AG09309 (cell line): ENCODE results near the gene TEDC1.

Experiments used
- DNase-seq: peaks from one replicate; pipeline ENCODE4 v3.0.0-alpha.2; 2010; ENCODE audit warnings: low read depth
- H3K4me3 ChIP-seq: 2 replicates; pipeline ENCODE4 v1.5.1; 2011; ENCODE audit warnings: mild to moderate bottlenecking, low read depth, low read length, moderate library complexity; ENCODE audit not compliant: control insufficient read depth
- TF ChIP-seq, protein P1 (sequence below): IDR thresholded peaks from 2 replicates; pipeline ENCODE4 v1.5.1; 2011; ENCODE audit warnings: mild to moderate bottlenecking, low read depth, low read length, inconsistent platforms; ENCODE audit not compliant: insufficient read depth, control insufficient read depth; ENCODE audit errors: missing control alignments

TEDC1 gene

DNA sequence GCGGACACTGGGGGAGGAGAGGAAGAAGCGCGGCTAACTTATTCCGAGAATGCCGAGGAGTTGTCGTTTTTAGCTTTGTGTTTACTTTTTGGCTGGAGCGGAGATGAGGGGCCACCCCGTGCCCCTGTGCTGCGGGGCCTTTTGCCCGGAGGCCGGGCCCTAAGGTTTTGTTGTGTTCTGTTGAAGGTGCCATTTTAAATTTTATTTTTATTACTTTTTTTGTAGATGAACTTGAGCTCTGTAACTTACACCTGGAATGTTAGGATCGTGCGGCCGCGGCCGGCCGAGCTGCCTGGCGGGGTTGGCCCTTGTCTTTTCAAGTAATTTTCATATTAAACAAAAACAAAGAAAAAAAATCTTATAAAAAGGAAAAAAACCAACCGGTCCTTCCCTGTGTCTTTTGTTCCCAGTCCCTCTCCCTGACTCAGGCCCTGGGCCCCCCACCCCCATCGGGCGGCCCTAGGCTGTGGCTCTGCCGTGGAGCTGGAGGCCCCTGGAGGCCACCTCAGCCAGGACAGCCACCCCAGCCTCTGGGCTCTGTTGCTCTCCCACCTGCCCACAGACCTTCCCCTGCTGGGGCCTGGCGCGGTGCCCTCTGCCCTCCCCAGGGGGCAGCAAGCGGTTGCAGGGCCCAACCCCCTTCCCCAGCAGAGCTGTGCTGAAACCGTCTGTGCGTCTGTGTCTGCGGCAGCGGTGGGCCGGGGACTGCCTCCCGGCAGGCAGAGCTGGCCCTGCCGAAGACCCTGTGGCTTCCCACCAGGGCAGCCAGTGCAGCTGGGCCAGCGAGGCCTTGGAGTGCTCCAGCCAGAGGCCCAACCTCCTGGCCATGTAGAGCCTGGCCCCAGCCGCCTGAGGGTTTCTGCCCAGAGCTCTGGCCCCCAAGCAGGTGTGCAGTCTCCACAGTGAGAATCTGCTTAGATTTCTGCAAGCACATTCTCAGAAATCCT lies 20.4 kb upstream of the TEDC1 start:
- DNase-seq = no peak
- H3K4me3 ChIP-seq = no peak overlapping the region

DNA sequence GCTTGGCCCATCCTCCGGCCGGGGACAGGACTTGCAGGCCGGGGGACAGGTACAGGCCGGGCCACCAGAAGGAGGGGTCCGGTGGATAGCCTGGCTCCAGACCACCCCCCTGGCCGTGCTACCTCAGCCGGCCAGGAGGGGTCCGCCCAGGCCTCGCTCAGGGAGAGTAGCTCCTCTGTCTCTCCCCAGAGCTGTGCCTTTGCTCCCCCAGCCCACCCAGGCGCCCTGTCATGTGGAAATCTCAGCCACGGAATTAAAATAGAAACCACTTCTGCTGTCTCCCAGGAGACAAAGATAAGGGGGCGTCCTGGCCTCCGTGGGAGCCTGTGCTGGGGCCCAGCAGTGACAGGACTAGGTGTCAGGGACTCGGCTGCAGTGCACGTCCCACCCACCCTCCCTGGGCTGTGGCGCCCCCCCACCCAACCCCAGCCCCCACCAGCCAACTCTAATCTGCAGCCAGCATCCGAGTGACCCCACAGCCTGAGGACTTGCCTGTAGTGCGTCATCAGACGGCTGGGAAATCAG lies 19.7 kb upstream of the TEDC1 start:
- no peak overlapping the region for H3K4me3 ChIP-seq
- no peak for DNase-seq
- TF ChIP-seq, protein P1, sequence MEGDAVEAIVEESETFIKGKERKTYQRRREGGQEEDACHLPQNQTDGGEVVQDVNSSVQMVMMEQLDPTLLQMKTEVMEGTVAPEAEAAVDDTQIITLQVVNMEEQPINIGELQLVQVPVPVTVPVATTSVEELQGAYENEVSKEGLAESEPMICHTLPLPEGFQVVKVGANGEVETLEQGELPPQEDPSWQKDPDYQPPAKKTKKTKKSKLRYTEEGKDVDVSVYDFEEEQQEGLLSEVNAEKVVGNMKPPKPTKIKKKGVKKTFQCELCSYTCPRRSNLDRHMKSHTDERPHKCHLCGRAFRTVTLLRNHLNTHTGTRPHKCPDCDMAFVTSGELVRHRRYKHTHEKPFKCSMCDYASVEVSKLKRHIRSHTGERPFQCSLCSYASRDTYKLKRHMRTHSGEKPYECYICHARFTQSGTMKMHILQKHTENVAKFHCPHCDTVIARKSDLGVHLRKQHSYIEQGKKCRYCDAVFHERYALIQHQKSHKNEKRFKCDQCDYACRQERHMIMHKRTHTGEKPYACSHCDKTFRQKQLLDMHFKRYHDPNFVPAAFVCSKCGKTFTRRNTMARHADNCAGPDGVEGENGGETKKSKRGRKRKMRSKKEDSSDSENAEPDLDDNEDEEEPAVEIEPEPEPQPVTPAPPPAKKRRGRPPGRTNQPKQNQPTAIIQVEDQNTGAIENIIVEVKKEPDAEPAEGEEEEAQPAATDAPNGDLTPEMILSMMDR = no peak

More for the DNA sequence above, 20.4 kb upstream of the TEDC1 start:
- TF ChIP-seq, protein P1 = no peak

DNA sequence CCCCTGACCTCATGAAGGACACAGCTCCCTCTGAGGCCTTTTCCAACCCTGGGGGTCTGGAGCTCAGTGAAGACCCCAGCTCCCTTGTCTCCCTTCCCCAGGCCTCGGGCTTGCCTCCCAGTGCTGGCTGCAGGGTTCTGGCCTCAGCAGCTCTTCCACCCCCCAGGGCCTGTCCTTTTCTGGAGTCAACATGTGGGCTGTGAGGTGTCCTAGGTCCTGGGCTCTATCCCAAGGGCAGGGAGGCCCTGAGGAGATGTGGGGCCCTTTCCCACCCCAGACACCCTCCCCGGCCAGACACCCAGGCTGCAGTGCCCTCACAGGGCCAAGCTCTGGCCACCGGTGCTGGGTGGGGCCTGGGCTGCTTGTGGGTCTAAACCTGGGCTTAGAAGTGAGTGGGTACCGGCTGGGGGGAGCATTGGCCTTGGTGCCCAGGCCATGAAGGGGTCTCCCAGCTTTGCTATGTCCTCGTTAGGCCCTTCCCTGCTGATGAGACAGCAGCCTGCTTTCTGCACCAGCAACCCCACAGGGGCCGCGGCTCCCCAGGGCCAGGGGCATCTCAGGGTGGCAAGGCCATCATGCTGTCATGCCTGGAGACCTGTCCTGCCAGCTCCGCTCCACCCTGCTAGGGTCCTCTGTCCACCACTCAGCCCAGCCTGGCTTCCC lies 19.1 kb upstream of the TEDC1 start:
- no peak for DNase-seq
- TF ChIP-seq, protein P1 = no peak
- no peak overlapping the region for H3K4me3 ChIP-seq

DNA sequence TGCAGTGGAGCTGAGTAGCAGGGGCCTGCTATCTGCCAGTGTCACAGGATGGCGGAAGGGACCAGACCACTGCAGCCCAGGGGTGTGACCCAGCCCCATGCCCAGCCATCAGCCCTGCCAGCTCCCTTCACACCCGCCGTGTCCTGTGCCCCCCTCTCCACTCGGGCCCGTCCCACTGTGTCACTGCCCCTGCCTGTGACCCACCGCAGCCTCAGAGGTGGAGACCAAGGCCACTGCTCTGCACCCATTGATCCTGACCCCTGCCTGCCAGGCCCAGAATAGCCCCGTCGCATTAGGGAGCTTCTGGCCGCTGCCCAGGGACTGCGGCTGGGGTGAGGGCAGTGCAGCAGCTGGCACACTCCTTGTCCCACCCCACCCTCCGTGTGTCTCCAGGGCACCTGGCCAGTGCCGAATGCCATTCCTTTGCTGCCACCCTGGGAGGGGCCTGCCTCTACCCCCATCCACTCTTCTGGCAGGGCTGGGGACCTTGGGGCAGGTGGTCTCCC lies 18.5 kb upstream of the TEDC1 start:
- no peak for DNase-seq
- TF ChIP-seq, protein P1 = no peak
- H3K4me3 ChIP-seq = no peak overlapping the region

DNA sequence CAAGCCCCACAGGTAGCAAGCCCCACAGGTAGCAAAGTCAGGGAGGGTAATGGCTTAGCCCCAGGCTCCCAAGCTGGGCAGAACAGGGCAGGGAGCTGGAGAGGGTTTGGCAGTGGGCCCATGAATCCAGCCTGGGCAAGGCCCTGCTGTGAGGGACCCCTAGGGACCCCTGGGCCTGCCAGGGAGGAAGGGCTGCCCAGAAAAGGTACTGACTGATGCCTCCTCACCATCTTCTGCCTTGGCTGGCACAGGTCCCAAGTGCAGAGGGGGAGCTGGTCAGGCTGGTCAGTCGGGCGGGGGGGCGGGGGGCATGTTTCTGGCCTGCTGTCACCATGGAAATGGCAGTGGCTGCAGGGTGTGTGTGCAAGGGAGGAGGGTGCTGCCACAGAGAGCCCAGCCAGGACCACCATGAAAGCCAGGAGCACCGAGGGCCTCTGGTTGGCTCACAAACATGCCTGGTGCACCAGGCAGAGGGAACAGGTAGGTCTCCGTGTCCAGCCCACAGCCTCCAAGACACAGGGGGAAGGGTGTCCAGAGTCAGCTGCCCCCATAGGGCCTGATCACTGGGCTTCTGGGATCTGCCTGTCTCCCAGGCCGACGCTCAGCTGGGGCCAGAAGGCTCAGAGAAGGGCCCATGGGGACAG lies 17.9 kb upstream of the TEDC1 start:
- no peak for DNase-seq
- no peak overlapping the region for H3K4me3 ChIP-seq
- TF ChIP-seq, protein P1 = no peak
